GM20431 (cell line): ENCODE results near the gene ERVH48-1.
"Not testable (repeated sequence)": the region's sequence is repeated elsewhere in the genome, so short reads cannot be mapped to it uniquely, and the experiment has no call there.

ENCODE experiments used
- in situ Hi-C: fragments of 300-500 bp; cut with MseI, MboI; formaldehyde crosslinking; loops from one replicate; pipeline ENCODE4 v1.15.0; 2020; ENCODE audit warnings: low sequenced_read_pairs; ENCODE audit not compliant: unreplicated experiment

The ERVH48-1 gene

DNA sequence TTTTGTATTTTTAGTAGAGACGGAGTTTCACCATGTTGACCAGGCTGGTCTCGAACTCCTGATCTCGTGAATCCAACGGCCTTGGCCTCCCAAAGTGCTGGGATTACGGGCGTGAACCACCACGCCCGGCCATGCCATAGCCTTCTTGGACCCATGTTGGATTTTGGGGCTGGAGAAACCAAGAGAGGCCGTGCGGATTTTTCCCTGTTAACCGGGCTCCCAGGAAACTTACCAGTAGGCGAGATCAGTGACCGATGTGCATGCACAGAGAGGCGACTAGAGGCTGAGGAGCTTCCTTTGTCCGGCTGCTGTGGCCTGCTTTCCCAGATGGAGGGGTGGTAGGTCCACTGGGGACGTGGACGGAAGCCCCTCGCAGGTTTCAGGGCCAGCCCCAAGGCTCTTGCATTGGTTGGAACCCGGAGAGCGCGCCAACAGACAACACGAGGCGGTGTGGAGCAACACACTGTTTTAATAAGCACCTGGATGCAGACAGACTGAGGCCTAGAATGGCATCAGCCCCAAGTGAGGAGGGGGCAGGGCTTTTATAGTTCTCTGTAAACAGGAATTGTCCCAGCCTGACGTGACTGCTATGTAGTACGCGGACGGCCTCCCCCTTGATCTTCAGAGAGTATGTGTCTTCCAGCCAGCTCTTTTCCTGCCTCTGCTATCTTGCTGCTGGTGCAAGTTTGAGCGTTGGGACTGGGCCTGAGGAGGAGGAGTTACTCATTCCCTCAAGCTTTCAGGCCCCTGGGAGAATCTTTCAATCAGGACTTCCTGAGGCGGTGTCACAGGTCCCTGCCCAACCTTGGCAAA is at the start of gene ERVH48-1:
Gene ERVH48-1 (minus strand): TSS at position 517 of the 813 bp plus-strand sequence. CDS start 6,624 bp downstream, outside the sequence.
- in situ Hi-C loops, result no loop called here

DNA sequence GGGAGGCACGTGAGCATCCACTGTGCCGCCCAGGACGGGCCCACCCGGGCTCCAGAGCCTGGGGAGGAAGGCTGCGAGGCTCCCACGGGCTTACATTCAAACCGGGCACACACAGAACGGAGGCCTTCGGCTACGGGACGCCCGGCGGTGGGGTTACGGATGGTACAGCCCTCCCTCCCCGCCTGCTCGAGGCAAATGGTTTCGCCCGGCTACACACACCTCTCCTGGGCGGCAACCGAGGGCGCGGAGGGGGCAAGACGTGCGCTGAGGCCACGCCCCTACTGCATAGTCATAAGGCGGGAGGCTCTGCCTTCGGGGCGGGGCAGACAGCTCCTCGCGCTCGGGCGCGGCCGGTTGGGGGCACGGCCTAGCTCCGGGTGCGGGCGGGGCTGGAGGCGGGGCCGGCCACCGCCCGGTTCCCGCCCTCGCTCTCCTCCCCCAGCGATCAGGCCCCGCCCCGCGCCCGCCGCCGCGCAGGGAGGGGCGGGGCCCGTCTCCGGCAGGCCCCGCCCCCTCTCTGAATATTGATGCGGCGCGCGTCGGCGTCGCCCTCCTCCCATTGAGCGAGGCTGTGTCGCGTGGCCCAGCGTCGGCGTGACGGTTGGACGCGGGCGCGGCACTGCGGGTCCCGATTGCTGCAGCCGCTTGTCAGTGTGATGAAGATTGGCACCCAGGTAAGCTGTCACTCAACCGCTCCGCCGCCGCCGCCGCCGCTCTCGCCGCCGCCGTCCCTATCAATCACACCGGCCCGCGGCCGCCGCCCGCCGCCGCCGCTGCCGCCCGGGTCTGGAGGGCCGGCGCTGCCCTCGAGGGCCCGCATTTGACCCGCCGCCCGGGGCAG is 48.8 kb upstream of the ERVH48-1 start, which contains the start of gene PKNOX1:
Gene PKNOX1 (plus strand): TSS at position 572 of the 841 bp plus-strand sequence. CDS start 29,820 bp downstream, outside the sequence.
- in situ Hi-C loops, result no loop called here

DNA sequence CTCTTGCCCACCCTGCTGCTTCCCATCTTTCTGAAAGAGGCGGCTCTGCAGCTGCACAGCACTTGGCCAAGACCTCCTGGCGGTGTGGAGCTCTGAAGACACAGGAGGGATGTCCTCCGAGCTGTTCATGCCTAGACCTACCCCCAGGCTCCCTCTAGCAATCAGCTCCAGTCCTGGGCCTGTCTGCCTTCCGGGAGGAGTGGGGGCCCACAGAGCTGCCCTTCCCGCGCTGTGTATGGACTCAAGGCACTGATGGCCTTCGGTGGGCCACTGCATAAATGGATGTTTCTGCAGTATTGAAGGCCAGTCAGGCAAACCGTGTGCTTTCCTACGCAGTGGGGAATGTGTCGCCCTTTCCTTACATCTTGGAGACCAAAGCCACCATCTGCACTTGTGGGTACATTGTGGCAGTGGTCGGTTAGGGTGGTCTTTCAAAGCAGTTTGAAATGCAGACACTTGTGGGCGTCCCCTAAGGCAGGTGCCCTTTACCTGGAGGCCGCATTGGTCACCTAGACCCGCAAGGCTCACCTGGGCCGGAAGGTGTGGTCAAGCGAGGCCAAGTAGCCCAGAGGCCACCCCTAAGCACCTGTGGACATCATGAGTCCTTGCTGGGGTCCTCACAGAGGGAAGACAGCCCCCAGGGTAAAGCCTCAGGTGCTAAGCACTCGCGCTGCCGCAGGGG is 48.0 kb upstream of the ERVH48-1 start:
- in situ Hi-C loops, result no loop called here

DNA sequence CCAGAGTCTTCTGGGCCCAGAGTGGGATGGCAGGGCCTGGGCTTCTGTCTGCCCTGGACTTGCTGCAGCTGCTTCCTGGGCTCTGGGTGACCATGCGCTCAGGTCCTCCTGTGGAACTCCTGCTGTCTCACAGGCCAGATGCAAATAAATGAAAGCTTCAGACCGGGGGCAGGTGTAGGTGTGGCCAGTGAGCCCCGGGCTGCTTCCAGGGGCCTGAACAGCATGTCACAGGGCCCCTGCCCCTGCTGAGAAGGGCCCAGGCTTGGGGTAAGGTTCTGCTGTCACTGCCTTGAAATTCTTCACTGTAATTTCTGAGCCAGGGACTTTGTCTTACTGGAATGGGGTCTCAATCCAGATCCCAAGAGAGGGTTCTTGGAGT is 46.5 kb upstream of the ERVH48-1 start:
- in situ Hi-C loops, result no loop called here

DNA sequence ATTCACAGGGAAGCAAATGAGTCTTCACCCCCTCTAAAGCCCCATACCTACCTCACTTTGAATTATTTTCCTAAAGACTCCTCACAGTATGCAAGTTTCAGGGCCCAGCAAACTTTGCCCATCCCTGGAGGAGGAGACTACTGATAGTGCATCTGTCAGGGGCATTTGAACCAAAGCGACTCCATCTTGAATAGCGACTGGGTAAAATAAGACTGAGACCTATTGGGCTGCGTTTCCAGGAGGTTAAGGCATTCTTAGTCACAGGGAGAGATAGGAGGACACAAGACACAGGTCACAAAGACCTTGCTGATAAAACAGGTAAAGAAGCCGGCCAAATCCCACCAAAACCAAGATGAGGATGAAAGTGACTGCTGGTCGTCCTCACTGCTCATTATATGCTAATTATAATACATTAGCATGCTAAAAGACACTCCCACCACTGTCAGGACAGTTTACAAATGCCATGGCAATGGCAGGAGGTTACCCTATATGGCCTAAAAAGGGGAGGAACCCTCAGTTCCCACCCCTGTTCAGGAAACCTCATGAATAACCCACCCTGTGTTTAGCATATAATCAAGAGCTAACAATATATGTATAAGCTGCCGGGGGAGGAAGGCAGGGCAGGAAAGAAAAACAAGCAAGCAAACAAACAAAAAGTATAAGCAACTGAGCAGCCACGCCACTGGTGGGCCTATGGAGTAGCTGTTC is 45.7 kb upstream of the ERVH48-1 start:
- in situ Hi-C loops, result no loop called here

DNA sequence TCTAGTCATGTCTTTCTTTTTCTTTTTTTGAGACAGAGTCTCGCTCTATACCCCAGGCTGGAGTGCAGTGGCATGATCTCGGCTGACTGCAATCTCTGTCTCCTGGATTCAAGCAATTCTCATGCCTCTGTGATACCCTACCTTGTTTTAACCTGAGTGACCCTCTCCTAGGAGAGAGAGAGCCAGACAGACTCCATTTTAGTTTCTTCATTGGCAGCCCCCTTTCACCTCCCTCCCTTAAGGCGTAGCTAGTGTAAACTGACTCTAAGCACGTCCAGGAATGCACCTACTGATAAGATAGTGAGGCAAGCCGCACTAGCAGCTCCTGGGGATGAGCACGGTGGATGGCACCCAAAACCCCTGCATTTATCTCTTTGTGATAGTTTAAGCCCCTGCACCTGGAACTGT is 43.8 kb upstream of the ERVH48-1 start:
- in situ Hi-C loops, result no loop called here

DNA sequence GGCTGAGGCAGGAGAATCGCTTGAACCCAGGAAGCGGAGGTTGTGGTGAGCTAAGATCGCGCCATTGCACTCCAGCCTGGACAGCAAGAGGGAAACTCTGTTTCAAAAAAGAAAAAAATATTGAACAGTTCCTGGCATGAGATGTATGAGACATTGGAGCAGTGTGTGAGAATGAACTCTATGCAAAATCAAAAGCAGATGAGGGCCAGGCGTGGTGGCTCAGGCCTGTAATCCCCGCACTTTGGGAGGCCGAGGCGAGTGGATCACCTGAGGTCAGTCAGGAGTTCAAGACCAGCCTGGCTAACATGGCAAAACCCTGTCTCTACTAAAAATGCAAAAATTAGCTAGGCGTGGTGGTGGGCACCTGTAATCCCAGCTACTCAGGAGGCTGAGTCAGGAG is 42.2 kb upstream of the ERVH48-1 start:
- in situ Hi-C loops, result not testable (repeated sequence)

DNA sequence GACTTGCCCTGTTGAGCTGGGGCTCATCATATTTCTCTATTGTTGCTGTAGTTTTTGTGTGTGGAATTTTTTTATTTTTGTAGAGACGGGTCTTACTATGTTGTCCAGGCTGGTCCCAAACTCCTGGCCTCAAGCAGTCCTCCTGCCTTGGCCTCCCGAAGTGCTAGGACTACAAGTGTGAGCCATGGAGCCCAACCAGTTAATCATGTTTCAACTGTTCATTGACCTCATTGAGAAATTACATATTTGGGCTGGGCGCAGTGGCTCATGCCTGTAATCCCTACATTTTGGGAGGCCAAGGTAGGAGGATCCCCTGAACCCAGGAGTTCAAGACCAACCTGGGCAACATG is 39.8 kb upstream of the ERVH48-1 start:
- in situ Hi-C loops, result no loop called here

DNA sequence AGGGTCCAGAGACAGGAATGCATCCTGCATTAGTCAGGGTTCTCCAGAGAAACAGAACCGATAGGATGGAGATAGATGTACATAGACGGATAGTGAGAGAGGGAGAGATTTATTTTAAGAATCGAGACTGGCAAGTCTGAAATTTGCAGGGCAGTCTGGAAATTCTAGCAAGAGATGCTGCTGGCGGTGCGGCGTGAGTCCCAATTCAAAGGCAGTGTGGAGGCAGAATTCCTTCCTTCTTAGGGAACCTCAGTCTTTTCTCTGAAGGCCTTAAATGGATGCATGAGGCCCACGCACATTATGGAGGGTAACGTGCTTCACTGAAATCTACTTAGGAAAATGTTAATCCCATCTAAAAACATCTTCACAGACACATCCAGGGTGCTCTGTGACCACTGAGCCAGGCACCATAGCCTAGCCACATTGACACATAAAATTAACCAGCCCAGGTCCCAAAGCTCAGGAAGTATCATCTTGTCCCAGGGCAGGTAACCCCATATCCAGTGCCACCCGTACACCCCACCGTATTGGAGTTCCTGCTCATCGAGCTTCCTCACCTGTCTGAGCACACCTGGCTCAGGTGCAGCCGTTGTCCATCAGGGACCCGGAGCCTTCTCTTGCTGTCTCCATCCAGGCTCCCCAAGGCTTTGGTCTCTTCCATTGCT is 39.2 kb upstream of the ERVH48-1 start:
- in situ Hi-C loops, result no loop called here

DNA sequence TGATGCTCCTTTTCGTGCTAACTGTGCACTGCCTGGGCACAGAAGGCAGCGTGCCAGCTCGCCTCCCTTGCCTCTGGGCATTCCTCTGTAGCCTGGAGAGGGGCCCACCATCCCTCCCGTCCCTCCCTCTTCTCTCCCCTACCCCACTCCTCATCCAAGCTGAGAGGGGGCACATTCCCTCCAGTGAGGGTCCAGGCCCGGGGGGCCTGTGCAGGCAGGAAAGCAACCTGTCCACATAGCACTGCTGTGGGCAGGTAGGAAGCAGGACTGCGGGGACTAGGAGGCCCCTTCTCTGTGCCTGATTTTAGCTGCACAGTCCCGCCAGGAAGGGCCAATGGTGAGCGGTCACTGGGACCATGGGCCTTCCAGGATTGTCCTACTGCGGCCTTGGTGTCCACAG is 38.7 kb upstream of the ERVH48-1 start:
- in situ Hi-C loops, result no loop called here

DNA sequence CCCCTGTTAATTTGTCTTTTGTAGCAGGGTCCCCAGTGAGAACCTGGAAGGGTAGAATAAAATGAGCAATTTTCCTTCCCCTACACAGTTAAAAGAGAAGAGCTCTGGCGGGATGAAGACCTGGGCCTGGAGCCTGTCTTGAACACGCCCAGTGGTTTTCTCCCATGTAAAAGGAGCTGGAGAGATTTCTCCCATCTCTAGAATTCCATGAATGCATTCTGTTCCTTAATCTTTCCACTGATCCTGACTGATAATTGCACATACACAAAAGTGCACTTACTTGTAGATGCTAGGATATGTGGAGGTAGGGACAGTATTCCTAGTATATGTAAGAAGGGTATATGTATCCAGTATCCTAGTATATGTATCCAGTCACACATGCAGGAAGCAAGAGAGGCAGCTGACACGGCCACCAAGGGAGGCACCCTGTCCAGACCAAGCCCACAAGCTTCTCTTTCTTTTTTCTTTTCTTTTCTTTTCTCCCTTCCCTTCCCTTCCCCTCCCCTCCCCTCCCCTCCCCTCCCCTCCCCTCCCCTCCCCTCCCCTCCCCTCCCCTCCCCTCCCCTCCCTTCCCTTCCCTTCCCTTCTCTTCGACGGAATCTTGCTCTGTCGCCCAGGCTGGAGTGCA is 37.1 kb upstream of the ERVH48-1 start:
- in situ Hi-C loops, result no loop called here

DNA sequence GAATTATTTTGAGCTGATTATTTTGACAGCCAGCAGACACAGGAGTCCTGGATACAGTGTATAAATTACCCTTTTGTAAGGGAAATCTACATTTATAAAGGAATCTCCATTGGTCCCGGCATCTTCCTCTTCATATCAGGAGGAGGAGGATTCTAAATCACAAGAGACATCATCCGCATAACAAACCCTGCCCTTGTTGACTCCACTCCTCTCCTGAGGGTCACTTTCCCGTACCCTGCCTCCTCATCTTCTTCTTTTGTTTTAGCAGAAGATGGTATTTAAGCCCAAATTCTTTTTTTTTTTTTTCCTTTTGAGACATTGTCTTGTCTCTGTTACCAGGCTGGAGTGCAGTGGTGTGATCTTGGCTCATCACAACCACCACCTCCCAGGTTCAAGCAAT is 34.3 kb upstream of the ERVH48-1 start:
- in situ Hi-C loops, result no loop called here

DNA sequence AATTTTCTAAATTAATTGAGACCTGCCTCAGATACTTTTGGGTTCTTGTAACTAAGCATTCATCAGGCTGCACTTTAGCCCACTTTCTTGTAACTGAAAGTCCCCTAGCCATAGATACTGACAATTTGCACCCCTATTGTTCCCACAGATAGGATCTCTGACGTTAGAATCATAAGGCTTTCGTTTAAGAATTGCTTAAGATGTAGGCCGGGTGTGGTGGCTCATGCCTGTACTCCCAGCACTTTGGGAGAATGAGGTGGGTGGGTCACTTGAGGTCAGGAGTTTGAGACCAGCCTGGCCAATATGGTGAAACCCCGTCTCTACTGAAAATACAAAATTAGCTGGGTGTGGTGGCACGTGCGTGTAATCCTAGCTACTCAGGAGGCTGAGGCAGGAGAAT is 32.7 kb upstream of the ERVH48-1 start:
- in situ Hi-C loops, result not testable (repeated sequence)

DNA sequence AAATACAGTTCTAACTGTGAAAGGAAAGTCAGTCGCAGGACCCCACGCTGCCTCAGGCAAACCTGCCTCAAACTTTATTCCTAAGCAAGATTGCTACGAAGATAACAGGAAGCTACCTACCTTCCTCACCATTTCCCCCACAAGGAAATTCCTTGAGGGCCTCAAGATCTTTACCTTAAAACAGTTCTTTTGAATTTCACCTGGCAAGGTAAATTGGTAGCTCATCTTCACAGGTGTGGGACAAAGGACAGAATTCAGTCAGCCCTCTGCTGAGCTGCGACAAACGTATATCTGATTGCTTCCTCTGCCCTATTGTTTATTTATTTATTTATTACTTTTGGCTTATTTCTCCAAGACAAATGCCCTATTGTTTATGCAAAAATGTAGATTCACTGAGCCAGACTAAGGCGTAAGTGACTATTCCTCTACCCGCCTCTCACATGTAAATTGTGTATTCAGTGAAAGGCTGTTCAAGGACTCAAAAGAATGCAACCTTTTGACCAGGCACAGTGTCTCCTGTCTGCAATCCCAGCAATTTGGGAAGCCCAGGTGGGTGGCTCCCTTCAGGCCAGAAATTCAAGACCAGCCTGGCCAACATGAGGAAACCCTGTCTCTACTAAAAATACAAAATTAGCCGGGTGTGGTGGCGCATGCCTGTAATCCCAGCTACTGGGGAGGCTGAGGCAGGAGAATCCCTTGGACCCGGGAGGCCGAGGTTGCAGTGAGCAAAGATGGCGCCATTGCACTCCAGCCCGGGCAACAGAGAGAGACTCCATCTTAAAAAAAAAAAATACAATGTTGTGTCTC is 31.6 kb upstream of the ERVH48-1 start:
- in situ Hi-C loops, result no loop called here

DNA sequence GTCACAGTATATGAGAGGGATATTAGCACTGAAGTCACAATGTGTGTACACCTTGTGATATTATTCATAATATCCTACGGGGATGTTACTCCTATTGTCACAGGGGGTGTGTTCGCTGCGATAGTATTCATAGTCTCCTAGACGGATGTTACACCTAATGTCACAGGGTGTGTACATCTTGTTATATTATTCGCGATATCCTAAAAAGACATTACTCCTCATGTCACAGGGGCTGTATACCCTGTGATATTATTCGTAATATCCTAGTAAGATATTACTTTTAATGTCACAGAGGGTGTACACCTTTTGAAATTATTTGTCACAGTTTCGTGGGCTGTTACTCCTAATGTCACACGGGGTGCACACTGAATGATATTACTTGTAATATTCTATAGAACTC is 25.8 kb upstream of the ERVH48-1 start:
- in situ Hi-C loops, result not testable (repeated sequence)

DNA sequence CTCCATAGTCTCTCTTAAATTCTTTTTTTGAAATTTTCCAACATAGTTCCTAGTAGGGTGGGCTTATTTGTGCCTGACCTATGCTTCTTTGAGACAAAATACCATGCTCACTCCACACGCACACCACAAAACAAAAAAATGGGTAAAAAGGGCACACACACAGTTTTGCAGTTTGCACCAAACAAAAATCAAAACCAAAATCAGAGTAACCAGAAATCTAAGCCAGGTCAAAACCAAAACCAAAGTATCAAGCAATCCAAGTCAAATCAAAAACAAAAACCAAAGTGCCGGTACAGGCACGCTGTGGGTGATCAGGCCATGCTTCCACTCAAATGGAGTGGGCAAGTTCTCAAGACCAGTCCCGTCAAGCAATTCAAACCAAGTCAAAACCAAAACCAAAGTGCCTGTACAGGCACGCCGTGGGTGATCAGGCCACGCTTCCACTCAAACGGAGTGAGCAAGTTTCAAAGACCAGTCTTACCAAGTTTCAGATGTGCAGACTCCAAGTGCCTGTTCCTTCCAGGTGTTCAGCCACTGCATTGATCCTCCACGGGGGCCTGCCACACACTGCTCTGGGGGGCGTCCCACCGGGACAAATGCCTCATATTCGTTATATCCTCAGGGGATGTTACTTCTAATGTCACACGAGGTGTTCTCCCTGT is 23.8 kb upstream of the ERVH48-1 start:
- in situ Hi-C loops, result not testable (repeated sequence)

DNA sequence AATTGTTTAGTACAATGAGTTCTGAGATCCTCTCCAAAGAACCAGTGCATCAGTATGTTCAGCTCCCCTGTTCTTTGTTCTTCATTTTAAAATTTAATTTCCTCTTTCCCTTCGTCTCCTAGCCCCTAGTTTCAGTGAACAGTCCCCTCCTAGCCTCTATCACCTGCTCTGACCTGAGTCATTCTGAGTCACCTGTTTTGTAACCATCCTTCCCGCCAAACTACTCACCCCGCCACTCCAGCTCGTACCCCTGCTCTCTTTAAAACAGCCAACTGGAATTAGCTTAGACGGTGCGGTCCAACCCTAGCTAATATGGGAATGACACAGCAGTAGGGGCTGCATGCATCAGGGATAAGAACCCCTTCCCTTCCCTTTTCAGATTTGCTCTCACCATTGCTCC is 16.8 kb upstream of the ERVH48-1 start:
- in situ Hi-C loops, result no loop called here

DNA sequence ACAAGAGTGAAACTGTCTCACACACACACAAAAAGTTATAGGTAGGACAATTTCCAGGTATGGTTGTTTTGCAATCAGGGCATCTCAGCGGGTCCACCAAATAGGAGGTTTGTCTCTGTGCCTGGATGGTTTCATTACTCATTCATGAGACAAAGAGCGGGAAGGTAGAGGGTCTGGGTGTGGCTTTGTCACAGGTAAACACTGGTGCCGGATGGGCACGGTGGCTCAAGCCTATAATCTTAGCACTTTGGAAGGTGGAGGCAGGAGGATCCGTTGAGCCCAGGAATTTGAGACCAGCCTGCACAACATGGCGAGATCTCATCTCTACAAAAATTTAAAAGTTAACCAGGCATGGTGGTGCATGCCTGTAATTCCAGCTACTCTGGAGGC is 16.3 kb upstream of the ERVH48-1 start:
- in situ Hi-C loops, result no loop called here
